GM12878 (cell line): ENCODE measurements around the gene CFAP299.

Experiments
- BACH1 ChIP-seq: fragments of 450-650 bp; IDR thresholded peaks from 2 replicates; pipeline ENCODE4 v1.6.1; 2017; ENCODE audit warnings: mild to moderate bottlenecking, borderline replicate concordance
- EGR1 ChIP-seq, 2 experiments: IDR thresholded peaks; 1 replicate in 1 of 2; 2 replicates in 1 of 2; pipeline ENCODE4 v1.6.1; 2011 to 2012; ENCODE audit warnings: low read depth in 2 of 2, low read length in 2 of 2, borderline replicate concordance in 1 of 2, mild to moderate bottlenecking in 1 of 2, moderate library complexity in 1 of 2
- EP300 ChIP-seq, 2 experiments: fragments of 150-350 bp in 1 of 2; IDR thresholded peaks; 2 replicates each; pipeline ENCODE4 v1.6.1; 2011 to 2012; ENCODE audit warnings: low read depth in 2 of 2, low read length in 2 of 2, borderline replicate concordance in 1 of 2, improper control_type of control experiment in 1 of 2, inconsistent platforms in 1 of 2; ENCODE audit not compliant: control insufficient read depth in 1 of 2
- EZH2 ChIP-seq: IDR thresholded peaks from 2 replicates; pipeline ENCODE4 v1.6.1; 2012; ENCODE audit warnings: low read depth, mild to moderate bottlenecking, control low read depth, inconsistent platforms, low read length, borderline replicate concordance; ENCODE audit not compliant: control insufficient read depth
- HDGF ChIP-seq: fragments of 450-650 bp; IDR thresholded peaks from 2 replicates; pipeline ENCODE4 v1.6.1; 2016; ENCODE audit warnings: antibody characterized with exemption
- TAF1 ChIP-seq: IDR thresholded peaks from 2 replicates; pipeline ENCODE4 v1.6.1; 2011; ENCODE audit warnings: mild to moderate bottlenecking, low read depth, low read length, borderline replicate concordance
- TF ChIP-seq, protein P1 (sequence below), 3 experiments: IDR thresholded peaks in 2 of 3; conservative IDR thresholded peaks in 1 of 3; 2 replicates each; pipeline ENCODE4 v1.5.1; 2011; ENCODE audit warnings: low read depth in 3 of 3, low read length in 3 of 3, mild to moderate bottlenecking in 3 of 3, control low read depth in 2 of 3, moderate library complexity in 2 of 3, inconsistent platforms in 1 of 3, mixed read lengths in 1 of 3; ENCODE audit not compliant: control insufficient read depth in 2 of 3, insufficient read depth in 1 of 3; ENCODE audit errors: extremely low read depth in 1 of 3
- TF ChIP-seq, protein P2 (sequence below): IDR thresholded peaks from 2 replicates; pipeline ENCODE4 v1.6.1; 2012; ENCODE audit warnings: low read depth, low read length, improper control_type of control experiment

DNA sequence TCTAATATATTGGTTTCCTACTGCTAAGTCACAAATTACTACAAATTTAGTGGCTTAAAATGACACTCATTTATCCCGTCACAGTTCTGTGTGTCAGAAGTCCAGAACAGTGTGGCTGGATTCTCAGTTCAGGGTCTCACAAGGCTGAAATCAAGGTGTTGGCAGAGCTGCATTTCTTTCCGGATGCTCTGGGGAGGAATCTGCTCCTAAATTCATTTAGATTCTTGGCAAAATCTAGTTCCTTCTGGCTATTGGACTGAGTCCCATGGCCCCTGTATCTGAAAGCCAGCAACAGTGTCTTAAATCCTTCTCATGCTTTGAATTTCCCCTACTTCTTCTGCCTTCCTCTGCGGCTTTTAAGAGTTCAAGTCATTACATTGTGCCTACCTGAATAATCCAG lies 591.9 kb downstream of the CFAP299 start:
- TF ChIP-seq EZH2 (no peak), HDGF (no peak), BACH1 (no peak), EP300 (IDR thresholded peaks at IDR 0.05; ENCODE audit: borderline replicate concordance in 1 of 2, control insufficient read depth in 1 of 2, low read depth in 2 of 2, low read length in 2 of 2) (no peak), EGR1 (IDR thresholded peaks at IDR 0.05; ENCODE audit: borderline replicate concordance in 1 of 2, low read depth in 2 of 2, low read length in 2 of 2) (no peak), TAF1 (no peak)
- TF ChIP-seq, protein P1, sequence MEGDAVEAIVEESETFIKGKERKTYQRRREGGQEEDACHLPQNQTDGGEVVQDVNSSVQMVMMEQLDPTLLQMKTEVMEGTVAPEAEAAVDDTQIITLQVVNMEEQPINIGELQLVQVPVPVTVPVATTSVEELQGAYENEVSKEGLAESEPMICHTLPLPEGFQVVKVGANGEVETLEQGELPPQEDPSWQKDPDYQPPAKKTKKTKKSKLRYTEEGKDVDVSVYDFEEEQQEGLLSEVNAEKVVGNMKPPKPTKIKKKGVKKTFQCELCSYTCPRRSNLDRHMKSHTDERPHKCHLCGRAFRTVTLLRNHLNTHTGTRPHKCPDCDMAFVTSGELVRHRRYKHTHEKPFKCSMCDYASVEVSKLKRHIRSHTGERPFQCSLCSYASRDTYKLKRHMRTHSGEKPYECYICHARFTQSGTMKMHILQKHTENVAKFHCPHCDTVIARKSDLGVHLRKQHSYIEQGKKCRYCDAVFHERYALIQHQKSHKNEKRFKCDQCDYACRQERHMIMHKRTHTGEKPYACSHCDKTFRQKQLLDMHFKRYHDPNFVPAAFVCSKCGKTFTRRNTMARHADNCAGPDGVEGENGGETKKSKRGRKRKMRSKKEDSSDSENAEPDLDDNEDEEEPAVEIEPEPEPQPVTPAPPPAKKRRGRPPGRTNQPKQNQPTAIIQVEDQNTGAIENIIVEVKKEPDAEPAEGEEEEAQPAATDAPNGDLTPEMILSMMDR (IDR thresholded peaks at IDR 0.05 in 2 of 3, conservative IDR thresholded peaks at IDR 0.05 in 1 of 3; ENCODE audit: control insufficient read depth in 2 of 3, extremely low read depth in 1 of 3, insufficient read depth in 1 of 3, low read depth in 3 of 3, low read length in 3 of 3), result no peak
- TF ChIP-seq, protein P2, sequence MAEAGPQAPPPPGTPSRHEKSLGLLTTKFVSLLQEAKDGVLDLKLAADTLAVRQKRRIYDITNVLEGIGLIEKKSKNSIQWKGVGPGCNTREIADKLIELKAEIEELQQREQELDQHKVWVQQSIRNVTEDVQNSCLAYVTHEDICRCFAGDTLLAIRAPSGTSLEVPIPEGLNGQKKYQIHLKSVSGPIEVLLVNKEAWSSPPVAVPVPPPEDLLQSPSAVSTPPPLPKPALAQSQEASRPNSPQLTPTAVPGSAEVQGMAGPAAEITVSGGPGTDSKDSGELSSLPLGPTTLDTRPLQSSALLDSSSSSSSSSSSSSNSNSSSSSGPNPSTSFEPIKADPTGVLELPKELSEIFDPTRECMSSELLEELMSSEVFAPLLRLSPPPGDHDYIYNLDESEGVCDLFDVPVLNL, result no peak
